Cardiac septum (tissue), 1 donor: Measurements from ENCODE around the gene PSMD1. TPM values are rescaled to one million over a fixed set of nuclear protein-coding genes. Genes with fewer than 3 reads are reported as not detected.
A peak's percentile ranks its signal among the peaks of the same experiment; 100 is the strongest.
"Not testable (repeated sequence)": the region's sequence is repeated elsewhere in the genome, so short reads cannot be mapped to it uniquely, and the experiment has no call there.

Experiments
- DNase-seq: peaks from one replicate; pipeline ENCODE4 v3.0.0-alpha.2; 2020; ENCODE audit warnings: low spot score
- intact Hi-C: fragments of 100-400 bp; cut with DNase I; formaldehyde crosslinking; loops from one replicate; pipeline ENCODE4 v1.14.0; 2022
- total RNA-seq: library from RNA; stranded (reverse); fragmentation: NEBNext Ultra II Directional; extraction: Animal tissue kit (Norgen Biotek cat#: 25700); gene quantifications from one replicate; pipeline ENCODE4 v1.2.1, GENCODE V29; 2021
- donor health status: DM: no; HTN: no; CAD: no.

The PSMD1 gene
- total RNA-seq, 1 donor from 2014 or later, result 87.0 TPM

GRCh38 chr2:231168460-231169139 lies 111.9 kb downstream of the PSMD1 start:
- no peak for DNase-seq
- intact Hi-C loops, result no loop called here

GRCh38 chr2:231169488-231169887 lies 112.8 kb downstream of the PSMD1 start:
- intact Hi-C loops, result no loop called here

DNA sequence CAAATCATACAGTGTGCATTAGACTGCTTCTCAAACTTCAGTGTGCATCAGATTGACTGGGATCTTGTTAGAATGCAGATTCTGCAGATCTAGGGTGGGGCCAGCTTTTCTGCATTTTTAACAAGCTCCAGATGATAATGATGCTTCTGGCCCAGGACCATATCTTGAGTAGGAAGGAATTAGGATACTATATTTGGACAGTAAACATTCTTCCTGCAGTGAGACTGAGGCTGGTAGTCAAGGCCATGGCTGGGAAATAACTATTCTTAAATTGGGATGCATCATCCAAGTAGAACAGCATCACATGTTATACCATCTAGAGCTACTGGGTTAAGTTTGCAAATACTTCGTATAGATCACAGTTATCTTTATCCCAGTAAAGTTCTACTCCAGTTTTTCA lies 113.4 kb downstream of the PSMD1 start:
- intact Hi-C loops, result no loop called here
- no peak for DNase-seq

More at GRCh38 chr2:231169488-231169887, 112.8 kb downstream of the PSMD1 start:
- DNase-seq, result no peak

DNA sequence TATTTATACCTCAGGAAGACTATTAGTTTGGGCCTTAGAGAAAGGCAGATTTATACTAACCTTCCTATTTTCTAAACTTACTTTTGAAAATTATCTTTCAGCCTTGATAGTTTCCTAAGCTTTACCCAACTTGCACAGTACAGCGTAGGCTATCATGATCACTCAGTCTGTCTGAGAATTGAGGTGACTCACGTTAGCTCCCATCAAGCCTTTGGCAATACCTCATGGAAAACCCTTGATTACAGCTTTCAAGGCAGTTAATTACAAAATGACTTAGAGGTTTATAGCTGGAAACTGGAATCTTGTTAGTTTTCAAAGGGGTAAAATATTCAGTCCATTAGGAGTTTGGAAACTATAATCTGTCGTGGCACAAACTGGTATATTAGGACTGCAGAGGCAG lies 115.4 kb downstream of the PSMD1 start:
- no peak for DNase-seq
- intact Hi-C loops, result no loop called here

DNA sequence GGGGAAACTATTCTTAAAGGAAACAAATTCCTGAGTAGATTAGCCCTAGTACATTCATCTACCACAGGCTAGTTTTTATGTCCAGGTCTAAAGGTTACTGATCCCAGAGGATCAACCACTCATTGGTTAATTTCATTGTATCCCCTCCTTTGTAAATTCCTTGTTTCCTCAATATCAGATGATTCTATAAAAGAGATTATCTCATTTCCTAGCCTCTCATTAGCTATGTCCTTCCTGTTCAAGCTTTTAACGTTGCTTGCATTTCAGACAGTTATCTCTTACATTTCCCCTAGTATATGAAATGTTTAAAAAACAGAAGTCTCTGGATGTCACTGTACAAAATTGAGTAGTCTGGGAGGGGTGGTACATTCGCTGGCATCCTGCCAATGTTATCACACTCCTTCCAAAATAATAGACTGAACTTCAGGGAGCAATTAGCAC lies 117.6 kb downstream of the PSMD1 start:
- intact Hi-C loops, result no loop called here
- no peak for DNase-seq

GRCh38 chr2:231176066-231176465 lies 119.4 kb downstream of the PSMD1 start:
- intact Hi-C loops, result no loop called here

GRCh38 chr2:231177156-231178025 lies 120.7 kb downstream of the PSMD1 start:
- DNase-seq, result no peak
- intact Hi-C loops, result no loop called here

More at GRCh38 chr2:231176066-231176465, 119.4 kb downstream of the PSMD1 start:
- DNase-seq, result no peak

- intact Hi-C loops, DNase-seq: not testable (repeated sequence)
Measured at GRCh38 chr2:231178805-231179204, 122.1 kb downstream of the PSMD1 start.

GRCh38 chr2:231181860-231182512 lies 125.3 kb downstream of the PSMD1 start:
- intact Hi-C loops, result no loop called here

DNA sequence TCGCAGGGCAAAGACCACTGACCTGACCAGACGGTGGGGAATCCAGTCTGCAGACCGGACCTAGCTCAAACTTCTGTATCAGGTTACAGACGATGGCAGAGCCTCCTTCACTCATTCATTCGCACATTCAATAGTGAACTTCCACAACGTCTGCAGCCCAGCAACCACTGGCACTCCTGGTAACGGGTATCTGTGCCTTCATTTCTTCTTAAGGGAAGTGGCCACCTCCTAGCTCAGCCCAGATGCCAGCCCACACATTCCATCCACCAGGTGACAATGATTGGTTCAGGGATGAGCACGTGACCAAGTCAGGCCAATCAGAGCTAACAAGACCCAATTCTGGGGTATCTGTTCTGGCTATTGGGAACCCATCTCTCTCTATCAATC lies 125.8 kb downstream of the PSMD1 start:
- intact Hi-C loops, result no loop called here
- DNase-seq, result no peak

More at GRCh38 chr2:231181860-231182512, 125.3 kb downstream of the PSMD1 start:
- DNase-seq, result peak; percentile 91

- intact Hi-C loops, result no loop called here
- no peak for DNase-seq
Measured at GRCh38 chr2:231183851-231184250, 127.2 kb downstream of the PSMD1 start.

DNA sequence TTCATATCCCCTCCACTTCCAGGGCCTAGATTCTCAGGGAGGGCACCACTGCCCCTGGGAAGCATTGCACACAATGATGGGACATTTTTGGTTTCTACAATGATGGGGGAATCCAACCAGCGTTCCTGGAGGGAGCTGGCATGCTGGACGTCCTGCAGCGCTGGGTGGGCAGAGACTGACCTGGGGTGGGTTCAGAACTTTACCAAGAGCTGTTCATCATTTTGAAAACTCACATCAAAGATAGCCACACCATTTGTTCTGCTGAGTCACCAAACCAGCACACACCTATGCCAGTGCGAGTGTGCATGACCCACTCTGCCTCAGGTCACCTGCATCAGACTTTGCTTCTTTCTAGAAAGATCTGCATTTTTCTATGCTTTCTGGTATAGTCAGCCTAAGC lies 127.7 kb downstream of the PSMD1 start:
- no peak for DNase-seq
- intact Hi-C loops, result no loop called here

DNA sequence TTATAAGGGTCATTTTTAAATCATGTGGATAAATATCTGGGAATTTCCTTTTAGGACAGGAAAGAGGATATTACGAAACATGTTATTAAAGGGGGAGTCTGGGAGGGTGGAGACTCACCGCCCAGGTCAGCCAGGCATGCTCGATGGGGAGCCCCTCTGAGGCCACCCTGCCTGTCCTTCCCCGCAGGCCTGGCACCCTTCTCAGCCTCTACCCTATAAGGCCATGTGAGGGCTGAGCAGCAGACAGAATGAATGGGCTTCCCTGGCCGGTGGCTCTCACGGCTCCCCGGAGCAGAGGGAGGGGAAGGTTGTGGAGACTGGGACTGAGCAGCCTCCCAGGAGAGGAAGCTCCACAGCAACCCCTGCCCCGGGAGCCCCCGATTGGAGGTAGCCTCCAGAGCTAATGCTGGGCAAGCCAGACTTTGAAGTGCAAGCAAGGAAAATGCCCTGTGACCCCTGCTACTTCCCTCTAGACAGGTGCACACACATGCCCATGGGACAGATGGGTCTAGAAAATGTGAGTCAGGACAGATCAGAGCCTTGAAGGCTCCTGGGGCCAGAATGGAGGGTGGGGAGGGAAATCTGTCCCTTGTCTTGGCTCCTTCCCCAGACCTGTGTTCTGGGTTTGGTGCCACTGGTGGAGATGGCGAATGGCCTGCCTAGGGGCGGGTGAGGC lies 128.5 kb downstream of the PSMD1 start:
- no peak for DNase-seq

GRCh38 chr2:231185886-231186285 lies 129.2 kb downstream of the PSMD1 start:
- DNase-seq, result no peak
- intact Hi-C loops, result loop anchor here (5.0 kb wide), 1 partner anchor 64 kb away; no protein-coding TSS in a partner anchor

More for the DNA sequence above, 128.5 kb downstream of the PSMD1 start:
- intact Hi-C loops, result loop anchor here (5.0 kb wide), 1 partner anchor 63 kb away; no protein-coding TSS in a partner anchor

GRCh38 chr2:231186325-231186724 lies 129.7 kb downstream of the PSMD1 start:
- DNase-seq, result no peak
- intact Hi-C loops, result loop anchor here (5.0 kb wide), 1 partner anchor 64 kb away; no protein-coding TSS in a partner anchor

DNA sequence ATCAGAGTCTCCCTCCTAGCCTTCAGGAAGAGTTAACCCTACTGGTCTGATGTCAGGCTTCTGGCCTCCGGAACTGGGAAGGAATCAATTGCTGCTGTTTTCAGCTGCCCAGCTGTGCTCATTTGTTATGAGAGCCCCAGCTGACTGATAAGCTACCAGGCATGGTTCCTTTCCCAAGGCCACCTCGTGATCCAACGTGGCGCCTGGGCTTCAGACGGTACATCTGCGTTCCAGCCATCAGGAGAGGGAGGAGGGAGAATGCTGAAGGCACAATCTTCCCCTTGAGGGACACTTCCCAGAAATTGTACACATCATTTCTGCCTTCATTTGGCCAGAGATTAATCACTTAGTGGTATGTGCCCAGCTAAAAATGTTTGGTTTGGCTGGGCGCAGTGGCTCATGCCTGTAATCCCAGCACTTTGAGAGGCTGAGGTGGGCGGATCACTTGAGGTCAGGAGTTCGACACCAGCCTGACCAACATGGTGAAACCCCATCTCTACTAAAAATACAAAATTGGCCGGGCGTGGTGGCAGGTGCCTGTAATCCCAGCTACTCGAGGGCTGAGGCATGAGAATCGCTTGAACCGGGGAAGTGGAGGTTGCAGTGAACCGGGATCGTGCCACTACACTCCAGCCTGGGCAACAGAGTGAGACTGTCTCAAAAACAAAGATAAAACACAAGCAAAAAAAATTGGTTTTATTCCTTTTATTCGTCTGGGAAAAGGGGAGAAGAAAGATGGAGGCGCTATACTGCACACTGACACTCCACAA lies 131.3 kb downstream of the PSMD1 start:
- no peak for DNase-seq
- intact Hi-C loops, result loop anchor here (5.0 kb wide), 1 partner anchor 66 kb away; no protein-coding TSS in a partner anchor

- intact Hi-C loops, result loop anchor here (5.0 kb wide), 1 partner anchor 66 kb away; no protein-coding TSS in a partner anchor
- no peak for DNase-seq
Measured at GRCh38 chr2:231188506-231189170, 132.0 kb downstream of the PSMD1 start.

- no peak for DNase-seq
- intact Hi-C loops, result loop anchor here (5.0 kb wide), 1 partner anchor 67 kb away; no protein-coding TSS in a partner anchor
Measured at GRCh38 chr2:231189171-231189530, 132.5 kb downstream of the PSMD1 start.
